SK-N-SH treated with all-trans-retinoic acid at 6 μM for 48 hours (cell line): Measurements from ENCODE around the gene TMOD3.

ENCODE experiments used
- ATAC-seq: fragments of 200-7000 bp; cut with Tn5 transposase; 3 replicates; pipeline ENCODE4 v1.9.1; 2020; ENCODE audit warnings: mild to moderate bottlenecking, moderate library complexity
- ARNTL ChIP-seq: fragments of 450-650 bp; formaldehyde crosslinking; IDR thresholded peaks from 2 replicates; pipeline ENCODE4 v1.5.0; 2020; ENCODE audit warnings: low read depth, mild to moderate bottlenecking, moderate library complexity, borderline replicate concordance
- BACH2 ChIP-seq: fragments of 250-450 bp; sonication (Bioruptor Pico); IDR thresholded peaks from 2 replicates; pipeline ENCODE4 v1.9.0; 2021; ENCODE audit warnings: mild to moderate bottlenecking, borderline replicate concordance
- CREB5 ChIP-seq: fragments of 250-450 bp; sonication (Bioruptor Pico); IDR thresholded peaks from 2 replicates; pipeline ENCODE4 v1.5.1; 2020; ENCODE audit warnings: low read depth, mild to moderate bottlenecking, moderate library complexity
- CSDC2 ChIP-seq: fragments of 250-450 bp; sonication (Bioruptor Pico); IDR thresholded peaks from 2 replicates; pipeline ENCODE4 v1.5.0; 2020; ENCODE audit warnings: mild to moderate bottlenecking, moderate library complexity
- CSRNP3 ChIP-seq: fragments of 250-450 bp; sonication (Bioruptor Pico); IDR thresholded peaks from 2 replicates; pipeline ENCODE4 v1.5.1; 2021; ENCODE audit warnings: mild to moderate bottlenecking, moderate library complexity
- GLIS3 ChIP-seq: fragments of 250-450 bp; sonication (Bioruptor Pico); IDR thresholded peaks from 2 replicates; pipeline ENCODE4 v1.5.0; 2020; ENCODE audit warnings: mild to moderate bottlenecking, moderate library complexity
- ISL1 ChIP-seq: fragments of 250-450 bp; sonication (Bioruptor Pico); IDR thresholded peaks from 2 replicates; pipeline ENCODE4 v2.1.2; 2022; ENCODE audit warnings: mild to moderate bottlenecking, moderate library complexity
- OSR1 ChIP-seq: fragments of 250-450 bp; sonication (Bioruptor Pico); IDR thresholded peaks from 2 replicates; pipeline ENCODE4 v1.8.0; 2022; ENCODE audit warnings: moderate library complexity, mild to moderate bottlenecking, inconsistent platforms
- PATZ1 ChIP-seq: fragments of 250-450 bp; sonication (Bioruptor Pico); IDR thresholded peaks from 2 replicates; pipeline ENCODE4 v1.8.0; 2020; ENCODE audit warnings: mild to moderate bottlenecking, moderate library complexity, borderline replicate concordance
- POU6F1 ChIP-seq: fragments of 250-450 bp; sonication (Bioruptor Pico); IDR thresholded peaks from 2 replicates; pipeline ENCODE4 v1.8.0; 2021; ENCODE audit warnings: low read depth, mild to moderate bottlenecking, moderate library complexity, borderline replicate concordance
- PPARA ChIP-seq: fragments of 250-450 bp; sonication (Bioruptor Pico); IDR thresholded peaks from 2 replicates; pipeline ENCODE4 v1.5.0; 2020; ENCODE audit warnings: mild to moderate bottlenecking, borderline replicate concordance
- RARB ChIP-seq: fragments of 250-450 bp; sonication (Bioruptor Pico); IDR thresholded peaks from 2 replicates; pipeline ENCODE4 v1.8.0; 2021; ENCODE audit warnings: mild to moderate bottlenecking, moderate library complexity
- SNAI2 ChIP-seq: fragments of 250-450 bp; sonication (Bioruptor Pico); IDR thresholded peaks from 2 replicates; pipeline ENCODE4 v1.5.0; 2020; ENCODE audit warnings: mild to moderate bottlenecking, moderate library complexity
- TCF4 ChIP-seq: fragments of 250-450 bp; sonication (Bioruptor Pico); IDR thresholded peaks from 2 replicates; pipeline ENCODE4 v1.8.0; 2021; ENCODE audit warnings: mild to moderate bottlenecking, moderate library complexity, borderline replicate concordance
- TOX ChIP-seq: fragments of 250-450 bp; sonication (Bioruptor Pico); IDR thresholded peaks from 2 replicates; pipeline ENCODE4 v1.8.0; 2021; ENCODE audit warnings: mild to moderate bottlenecking, moderate library complexity, borderline replicate concordance
- TSHZ2 ChIP-seq: fragments of 250-450 bp; sonication (Bioruptor Pico); IDR thresholded peaks from 2 replicates; pipeline ENCODE4 v1.5.0; 2020; ENCODE audit warnings: mild to moderate bottlenecking, moderate library complexity
- ZC3H10 ChIP-seq: fragments of 250-450 bp; sonication (Bioruptor Pico); IDR thresholded peaks from 2 replicates; pipeline ENCODE4 v1.5.1; 2021; ENCODE audit warnings: mild to moderate bottlenecking, moderate library complexity
- ZFP30 ChIP-seq: fragments of 450-650 bp; formaldehyde crosslinking; IDR thresholded peaks from 2 replicates; pipeline ENCODE4 v1.5.0; 2022; ENCODE audit warnings: mild to moderate bottlenecking, moderate library complexity
- ZNF565 ChIP-seq: fragments of 450-650 bp; formaldehyde crosslinking; conservative IDR thresholded peaks from 2 replicates; pipeline ENCODE4 v1.5.0; 2020; ENCODE audit warnings: low read depth, mild to moderate bottlenecking, moderate library complexity
- ZNF70 ChIP-seq: fragments of 450-650 bp; formaldehyde crosslinking; IDR thresholded peaks from 2 replicates; pipeline ENCODE4 v1.5.0; 2020; ENCODE audit warnings: mild to moderate bottlenecking, moderate library complexity
- ZNF8 ChIP-seq: fragments of 450-650 bp; formaldehyde crosslinking; IDR thresholded peaks from 2 replicates; pipeline ENCODE4 v1.5.0; 2020; ENCODE audit warnings: mild to moderate bottlenecking, moderate library complexity

Gene TMOD3

GRCh38 chr15:51904931-51905330, 75.5 kb downstream of the TMOD3 start:
- TF ChIP-seq TOX = no peak
- TF ChIP-seq ISL1 = 0 out of 2 replicates have a peak, but pooled peaks have one; percentile 17
- no peak for ATAC-seq

GRCh38 chr15:51907136-51907862, 77.8 kb downstream of the TMOD3 start:
- TF ChIP-seq ZFP30 (no peak), BACH2 (CRISPR knock-in tag) (no peak), SNAI2 (no peak)
- TF ChIP-seq, all 23 proteins: peak for 0
- peak; percentile 43; the same call in 1 of the 3 replicates for ATAC-seq

- ATAC-seq = peak; percentile 59; the same call in 2 of the 3 replicates
- TF ChIP-seq CSDC2 (CRISPR knock-in tag) (no peak), GLIS3 (CRISPR knock-in tag) (no peak), SNAI2 (no peak), ZC3H10 (CRISPR knock-in tag) (no peak), ISL1 (no peak), ZNF70 (no peak), ZNF8 (CRISPR knock-in tag) (no peak), PPARA (CRISPR knock-in tag) (no peak), TSHZ2 (CRISPR knock-in tag) (no peak), ZNF565 (CRISPR knock-in tag) (no peak), CREB5 (no peak), TCF4 (CRISPR knock-in tag) (no peak), CSRNP3 (CRISPR knock-in tag) (no peak), OSR1 (CRISPR knock-in tag) (no peak), PATZ1 (CRISPR knock-in tag) (no peak), RARB (CRISPR knock-in tag) (no peak)
Measured at GRCh38 chr15:51908316-51908715, 78.9 kb downstream of the TMOD3 start.

GRCh38 chr15:51909584-51909983, 80.1 kb downstream of the TMOD3 start:
- ATAC-seq = no peak
- no peak for TF ChIP-seq ZNF565 (CRISPR knock-in tag)
- TF ChIP-seq TOX = no peak
- TF ChIP-seq ARNTL = no peak
- no peak for TF ChIP-seq POU6F1 (CRISPR knock-in tag)
- TF ChIP-seq GLIS3 (CRISPR knock-in tag) = no peak
- TF ChIP-seq PPARA (CRISPR knock-in tag) = no peak
- TF ChIP-seq CSRNP3 (CRISPR knock-in tag) = no peak
- TF ChIP-seq OSR1 (CRISPR knock-in tag) = no peak
- no peak for TF ChIP-seq ZC3H10 (CRISPR knock-in tag)
- no peak for TF ChIP-seq CREB5
- no peak for TF ChIP-seq PATZ1 (CRISPR knock-in tag)
- TF ChIP-seq, all 23 proteins: peak for 0
